GM21786 (cell line): ENCODE data around the gene CCDC136.

ENCODE experiments used
- ATAC-seq: cut with Tn5 transposase; IDR thresholded peaks from one replicate; pipeline ENCODE4 v1.9.1; 2021; ENCODE audit not compliant: unreplicated experiment

The CCDC136 gene

GRCh38 chr7:128830231-128831177 lies 38.7 kb downstream of the CCDC136 start, which contains the start of gene FLNC:
Gene FLNC, plus strand, starts transcription at chr7:128830406. Its CDS starts 232 bp downstream, at chr7:128830638.
- ATAC-seq = no peak

- ATAC-seq = no peak
Observed at GRCh38 chr7:128831178-128831993, 39.6 kb downstream of the CCDC136 start.

DNA sequence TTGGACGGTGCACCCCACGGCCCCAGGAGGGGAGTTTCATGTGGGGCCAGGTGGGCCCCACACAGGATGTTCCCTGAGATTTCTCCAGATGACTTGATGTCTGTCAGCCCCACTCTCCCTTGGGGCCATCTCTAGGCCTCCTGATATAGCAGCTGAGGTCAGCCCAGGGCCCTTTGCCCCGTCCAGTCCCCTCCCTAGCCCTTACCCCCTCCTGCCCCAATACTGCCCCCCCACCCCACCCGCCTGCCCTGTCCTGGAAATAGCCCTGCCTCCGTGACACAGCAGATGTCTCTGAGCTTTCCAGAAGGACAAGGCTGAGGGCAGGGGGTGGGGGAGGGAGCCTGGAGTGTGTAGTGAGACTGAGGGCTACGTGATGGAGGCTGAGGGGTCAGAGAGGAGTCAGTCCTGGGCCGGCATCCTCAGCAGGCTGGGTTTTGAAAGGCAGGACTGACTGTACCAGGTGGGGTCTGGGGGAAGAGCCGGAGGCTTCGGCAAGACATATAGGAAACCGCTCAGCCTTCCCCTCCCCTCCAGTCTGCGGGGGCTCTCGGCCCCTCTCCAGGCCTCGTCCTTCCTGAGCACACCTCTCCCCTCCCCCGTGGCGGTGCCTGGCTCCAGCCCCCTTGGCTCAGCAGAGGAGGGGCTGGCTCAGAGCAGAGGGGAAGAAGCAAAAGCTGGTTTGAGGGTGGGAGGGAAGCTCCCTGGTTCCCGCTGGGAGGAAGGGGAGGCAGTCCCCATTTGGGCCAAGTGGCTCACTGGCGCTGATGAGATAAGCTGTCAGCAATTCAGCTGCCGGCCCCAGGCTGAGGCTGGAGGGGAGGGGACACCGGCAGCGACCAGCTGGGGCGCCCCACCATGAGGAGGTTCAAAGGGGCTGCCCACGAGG lies 40.5 kb downstream of the CCDC136 start:
- no peak for ATAC-seq

GRCh38 chr7:128832880-128833147 lies 41.0 kb downstream of the CCDC136 start:
- ATAC-seq = no peak

DNA sequence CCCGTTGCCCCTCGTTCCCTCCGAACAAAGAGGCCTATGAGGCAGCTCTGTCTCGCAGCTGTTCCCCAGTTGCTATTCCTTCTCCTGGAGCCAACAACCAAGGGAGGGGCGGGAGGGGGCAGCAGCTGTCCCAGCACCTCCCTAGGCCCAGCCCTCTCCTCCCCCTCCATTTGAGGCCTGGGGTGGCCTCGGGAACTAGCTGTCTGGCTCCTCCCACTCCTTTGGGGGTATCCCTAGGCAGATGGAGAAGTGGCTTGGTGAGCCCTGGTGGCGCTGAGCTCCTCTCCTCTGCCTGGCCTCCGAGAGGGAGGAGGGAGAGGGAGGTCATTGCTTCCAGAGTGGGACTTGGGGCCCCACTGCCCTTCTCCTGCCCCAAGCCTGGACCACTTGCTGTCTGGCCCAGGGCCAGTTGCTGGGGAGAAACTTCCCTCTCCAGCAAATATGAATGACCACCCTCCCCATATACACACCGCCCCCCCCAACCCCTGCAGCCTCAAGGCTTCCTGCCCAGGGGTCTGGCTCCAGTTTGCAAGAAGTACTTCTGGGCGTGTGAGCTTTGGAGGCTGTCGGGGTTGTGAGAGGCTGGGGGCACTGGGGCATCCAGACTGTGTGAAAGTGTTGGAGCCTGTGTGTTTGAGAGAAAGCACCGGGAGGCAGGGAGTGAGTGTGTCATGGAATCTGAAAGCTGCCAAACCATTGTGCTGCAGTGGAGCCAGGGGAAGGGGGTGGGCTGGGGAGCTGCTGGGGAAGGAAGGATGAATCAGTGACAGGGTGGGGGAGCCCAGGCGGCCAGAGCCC lies 41.6 kb downstream of the CCDC136 start:
- ATAC-seq = no peak

DNA sequence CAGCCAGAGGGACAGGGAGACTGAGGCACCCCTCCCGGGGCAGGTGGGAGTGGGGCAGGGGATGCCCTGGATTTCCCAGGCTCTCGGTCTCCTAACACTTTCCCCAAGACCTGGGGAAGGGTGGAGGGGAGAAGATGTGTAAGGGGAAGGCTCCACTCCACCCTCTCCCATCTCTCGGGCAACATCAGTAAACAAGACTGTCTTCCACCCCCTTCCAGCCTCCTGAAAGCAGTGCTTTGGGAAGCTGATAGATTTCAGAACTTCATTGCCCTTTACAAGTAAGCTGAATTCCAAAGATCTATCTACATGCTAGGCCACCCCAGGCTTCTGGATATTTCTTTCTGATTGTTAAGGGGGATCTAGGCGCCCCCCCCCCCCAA lies 42.2 kb downstream of the CCDC136 start:
- no peak for ATAC-seq

GRCh38 chr7:128835231-128835751 lies 43.5 kb downstream of the CCDC136 start:
- no peak for ATAC-seq

- ATAC-seq = no peak
Observed at GRCh38 chr7:128835790-128836641, 44.2 kb downstream of the CCDC136 start.

GRCh38 chr7:128836729-128837348 lies 45.1 kb downstream of the CCDC136 start:
- no peak for ATAC-seq

DNA sequence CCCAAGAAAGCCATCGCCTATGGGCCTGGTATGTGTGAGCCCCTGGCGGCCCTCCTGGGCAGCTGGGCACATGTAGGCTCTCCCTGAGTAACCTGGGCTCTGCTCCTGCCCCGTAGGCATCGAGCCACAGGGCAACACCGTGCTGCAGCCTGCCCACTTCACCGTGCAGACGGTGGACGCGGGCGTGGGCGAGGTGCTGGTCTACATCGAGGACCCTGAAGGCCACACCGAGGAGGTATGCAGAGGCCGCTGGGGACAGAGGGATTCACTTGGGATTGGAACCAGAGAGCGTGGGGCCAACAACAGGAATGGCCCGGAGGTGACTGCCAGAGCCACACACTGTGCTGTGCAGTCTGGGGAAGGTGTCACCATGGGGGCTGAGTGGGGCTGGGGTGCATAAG lies 45.8 kb downstream of the CCDC136 start:
- ATAC-seq = no peak

DNA sequence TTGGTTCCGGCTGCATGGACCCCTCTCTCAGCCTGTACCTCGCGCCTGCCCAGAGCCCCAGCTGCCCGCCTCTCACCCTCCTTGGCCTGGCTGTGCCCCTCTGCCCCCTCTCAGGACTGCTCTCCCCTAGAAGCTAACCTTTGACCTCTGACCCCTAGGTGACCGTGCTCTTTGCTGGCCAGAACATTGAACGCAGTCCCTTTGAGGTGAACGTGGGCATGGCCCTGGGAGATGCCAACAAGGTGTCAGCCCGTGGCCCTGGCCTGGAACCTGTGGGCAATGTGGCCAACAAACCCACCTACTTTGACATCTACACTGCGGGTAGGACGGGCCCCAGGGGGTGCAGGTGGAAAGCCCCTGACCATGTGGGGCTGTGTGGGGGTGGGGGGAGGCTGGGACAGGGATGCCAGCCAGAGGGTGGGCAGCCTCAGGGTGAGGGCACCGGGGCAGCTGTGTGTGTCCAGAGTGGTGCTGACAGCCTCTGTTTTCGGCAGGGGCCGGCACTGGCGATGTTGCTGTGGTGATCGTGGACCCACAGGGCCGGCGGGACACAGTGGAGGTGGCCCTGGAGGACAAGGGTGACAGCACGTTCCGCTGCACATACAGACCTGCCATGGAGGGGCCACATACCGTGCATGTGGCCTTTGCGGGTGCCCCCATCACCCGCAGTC lies 46.5 kb downstream of the CCDC136 start:
- ATAC-seq = no peak

DNA sequence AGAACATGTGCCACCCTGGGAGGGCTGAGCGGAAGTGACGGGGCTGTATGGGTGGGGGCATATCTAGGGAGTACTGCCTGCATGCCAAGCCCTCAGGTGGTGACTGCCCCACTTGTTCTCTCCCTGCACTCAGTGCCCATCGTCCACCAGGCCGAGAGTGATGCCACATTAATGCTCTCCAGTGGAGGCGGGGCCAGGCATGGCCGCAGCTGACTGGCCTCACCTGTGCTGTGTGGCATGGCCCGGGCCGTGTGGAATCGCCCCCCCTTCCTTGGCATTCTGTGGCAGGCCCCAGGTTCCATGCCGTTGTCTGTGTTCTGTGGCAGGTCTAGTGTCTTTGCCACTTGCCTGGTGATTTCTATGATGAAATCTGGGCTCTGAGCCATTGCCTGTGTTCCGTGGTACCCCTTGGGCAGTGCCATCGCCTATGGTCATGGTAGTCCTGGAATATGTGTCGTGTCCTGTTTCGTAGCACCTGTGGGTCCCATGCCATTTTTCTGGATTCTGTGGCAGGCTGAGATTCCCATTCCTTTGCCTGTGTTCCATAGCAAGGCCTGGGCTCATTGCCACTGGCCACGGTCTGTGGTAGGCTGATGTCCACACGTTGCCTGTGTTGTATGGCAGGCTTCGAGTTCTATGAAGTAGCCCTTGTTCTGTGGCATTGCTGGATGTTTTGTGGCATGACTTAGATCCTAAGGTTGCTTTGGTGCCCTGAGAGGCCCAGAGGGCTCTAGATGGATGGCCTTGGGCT lies 47.4 kb downstream of the CCDC136 start:
- ATAC-seq = no peak

- no peak for ATAC-seq
Observed at GRCh38 chr7:128839751-128840177, 48.0 kb downstream of the CCDC136 start.

- no peak for ATAC-seq
Observed at GRCh38 chr7:128840326-128841170, 48.8 kb downstream of the CCDC136 start.

GRCh38 chr7:128841171-128841690 lies 49.5 kb downstream of the CCDC136 start:
- no peak for ATAC-seq
